DMS53 treated with DMSO at 0.1 percent for 48 hours (cell line): ENCODE measurements around the gene BCR.

ENCODE experiments used
- DNase-seq: peaks from one replicate; lab custom pipeline; 2025; ENCODE audit not compliant: unreplicated experiment; lab: John Stamatoyannopoulos, UW

Gene BCR

GRCh38 chr22:23150762-23151161, 29.5 kb upstream of the BCR start:
- DNase-seq = no peak

GRCh38 chr22:23151827-23152226, 28.5 kb upstream of the BCR start:
- DNase-seq = no peak

- DNase-seq = no peak
Observed at GRCh38 chr22:23152238-23153114, 27.8 kb upstream of the BCR start.

- no peak for DNase-seq
Observed at GRCh38 chr22:23153994-23154393, 26.3 kb upstream of the BCR start.

GRCh38 chr22:23154461-23154860, 25.8 kb upstream of the BCR start:
- no peak for DNase-seq

GRCh38 chr22:23155143-23155542, 25.2 kb upstream of the BCR start:
- no peak for DNase-seq

GRCh38 chr22:23155831-23156230, 24.5 kb upstream of the BCR start:
- no peak for DNase-seq

GRCh38 chr22:23156286-23156685, 24.0 kb upstream of the BCR start:
- DNase-seq = no peak

- DNase-seq = no peak
Observed at GRCh38 chr22:23157560-23158515, 22.5 kb upstream of the BCR start.

GRCh38 chr22:23158516-23159290, 21.6 kb upstream of the BCR start:
- no peak for DNase-seq

- no peak for DNase-seq
Observed at GRCh38 chr22:23159291-23159630, 21.0 kb upstream of the BCR start.

- no peak for DNase-seq
Observed at GRCh38 chr22:23161029-23161428, 19.3 kb upstream of the BCR start.

- no peak for DNase-seq
Observed at GRCh38 chr22:23161574-23161973, 18.7 kb upstream of the BCR start.

GRCh38 chr22:23163665-23164064, 16.6 kb upstream of the BCR start:
- DNase-seq = no peak

GRCh38 chr22:23164091-23164490, 16.2 kb upstream of the BCR start:
- no peak for DNase-seq

GRCh38 chr22:23166042-23166831, 14.1 kb upstream of the BCR start:
- DNase-seq = no peak

- no peak for DNase-seq
Observed at GRCh38 chr22:23166841-23167616, 13.3 kb upstream of the BCR start.

- DNase-seq = no peak
Observed at GRCh38 chr22:23168391-23169042, 11.8 kb upstream of the BCR start.

GRCh38 chr22:23169043-23169406, 11.3 kb upstream of the BCR start:
- DNase-seq = no peak
